Natural killer cell (primary cell): ENCODE measurements around the gene QRSL1. TPM values are rescaled to one million over a fixed set of nuclear protein-coding genes. Genes with fewer than 3 reads are reported as not detected.
A peak's percentile ranks its signal among the peaks of the same experiment; 100 is the strongest.
"Not testable (repeated sequence)": the region's sequence is repeated elsewhere in the genome, so short reads cannot be mapped to it uniquely, and the experiment has no call there.

ENCODE experiments used
- ATAC-seq, 3 donors: fragments of 150-1000 bp in 2 of 3; fragments of 200-7000 bp in 1 of 3; cut with Tn5 transposase; 1 replicate in 1 of 3; 2 replicates in 2 of 3; pipeline ENCODE4 v1.10.0; 2021; ENCODE audit warnings: mild to moderate bottlenecking in 2 of 3, moderate library complexity in 2 of 3
- DNase-seq, 2 donors: peaks; one replicate each; pipeline versions ENCODE4 v3.0.0 to v3.0.0-alpha.2; 2013 to 2021; ENCODE audit warnings: mixed read lengths in 1 of 2
- H3K27ac ChIP-seq: one replicate; pipeline ENCODE4 v1.5.1; 2013; ENCODE audit warnings: mild to moderate bottlenecking, low read length
- H3K27me3 ChIP-seq: one replicate; pipeline ENCODE4 v1.6.1; 2013; ENCODE audit warnings: low read length; ENCODE audit not compliant: control insufficient read depth, insufficient read depth
- H3K36me3 ChIP-seq: one replicate; pipeline ENCODE4 v1.6.1; 2013; ENCODE audit warnings: low read length; ENCODE audit not compliant: control insufficient read depth, insufficient read depth
- H3K4me1 ChIP-seq: one replicate; pipeline ENCODE4 v1.6.1; 2013; ENCODE audit warnings: low read length; ENCODE audit not compliant: control insufficient read depth, insufficient read depth
- H3K4me3 ChIP-seq: one replicate; pipeline ENCODE4 v1.5.1; 2013; ENCODE audit warnings: low read length
- H3K9me3 ChIP-seq: one replicate; pipeline ENCODE4 v1.6.1; 2013; ENCODE audit warnings: low read length; ENCODE audit not compliant: control insufficient read depth, insufficient read depth
- H3K27ac Mint-ChIP-seq, 2 donors: one replicate each; pipeline ENCODE4 v1.8.0; 2022; ENCODE audit warnings: mild to moderate bottlenecking in 2 of 2, mixed read lengths in 2 of 2, moderate library complexity in 1 of 2
- H3K27me3 Mint-ChIP-seq, 2 donors: one replicate each; pipeline ENCODE4 v1.8.0; 2022; ENCODE audit warnings: low read depth in 2 of 2, mixed read lengths in 2 of 2
- H3K36me3 Mint-ChIP-seq: one replicate; pipeline ENCODE4 v1.8.0; 2022; ENCODE audit warnings: mixed read lengths
- H3K4me1 Mint-ChIP-seq, 2 donors: one replicate each; pipeline ENCODE4 v1.8.0; 2022; ENCODE audit warnings: mixed read lengths in 2 of 2
- H3K4me3 Mint-ChIP-seq: one replicate; pipeline ENCODE4 v1.8.0; 2022; ENCODE audit warnings: mild to moderate bottlenecking, moderate library complexity, mixed read lengths
- H3K9me3 Mint-ChIP-seq, 2 donors: one replicate each; pipeline ENCODE4 v1.8.0; 2022; ENCODE audit warnings: mixed read lengths in 2 of 2
- WGBS: methylation state at CpG from one replicate; pipeline ENCODE4 v1.1.7; 2013; ENCODE audit warnings: missing lambda C conversion rate; ENCODE audit not compliant: insufficient coverage; 5-methylcytosine and 5-hydroxymethylcytosine counted together
- intact Hi-C: fragments of 100-400 bp; cut with micrococcal nuclease; formaldehyde crosslinking; loops from one replicate; pipeline ENCODE4 v1.14.2; 2022
- total RNA-seq, 4 donors: library from RNA; stranded (reverse); fragments of 120-200 nt in 1 of 4; gene quantifications; one replicate each; pipeline versions ENCODE4 v1.2.3 to v1.2.4, GENCODE V29; 2013 to 2022
- TF ChIP-seq, protein P1 (sequence below): fragments of 200-600 bp; IDR thresholded peaks from one replicate; pipeline ENCODE4 v1.8.0; 2022; ENCODE audit warnings: antibody characterized with exemption

Gene QRSL1
- total RNA-seq, 3 donors from 2014 or later (not counting 1 experiment from before 2014, with no cell fraction given), result 5.6 to 8.4 (median 6.5) TPM

DNA sequence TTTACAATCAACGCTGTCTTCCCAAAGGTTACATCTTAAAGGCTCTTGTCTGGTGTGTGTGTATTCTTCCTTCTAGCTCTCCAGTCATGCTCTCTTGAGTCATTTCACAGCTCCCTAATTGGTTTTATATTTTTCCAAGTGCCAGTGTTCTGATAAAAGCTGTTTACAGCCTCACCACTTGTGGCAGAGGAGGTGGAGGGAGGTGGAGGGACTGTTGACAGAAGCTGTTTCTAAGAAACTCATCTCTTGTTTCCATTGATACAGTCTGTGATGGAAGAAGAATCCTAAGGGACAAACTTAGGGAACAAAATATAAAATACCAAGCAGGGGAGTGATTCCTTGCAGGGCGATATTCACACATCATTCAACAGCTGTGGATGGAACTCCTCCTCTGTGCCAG is 64.0 kb downstream of the QRSL1 start:
- intact Hi-C loops, result no loop called here

DNA sequence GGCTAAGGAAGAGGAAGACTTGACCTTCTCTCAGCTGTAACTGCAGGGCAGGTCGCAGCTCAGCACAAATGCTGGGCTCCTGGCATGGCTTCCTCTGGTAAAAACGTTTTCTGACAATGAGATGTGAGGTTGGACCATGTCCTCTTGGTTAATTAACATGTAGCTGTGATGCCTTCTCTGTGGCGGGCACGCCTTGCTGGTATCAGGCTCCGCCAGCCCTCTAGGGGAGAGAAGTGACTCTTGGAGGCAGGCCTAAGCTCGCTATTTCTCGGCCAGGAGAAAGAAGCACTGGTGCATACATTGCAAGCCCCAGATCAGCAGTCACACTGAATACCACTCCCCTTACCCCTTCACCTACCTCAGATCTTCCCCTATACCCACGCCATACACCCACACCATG is 65.0 kb downstream of the QRSL1 start:
- no peak for DNase-seq
- H3K27me3 Mint-ChIP-seq, result peaks cover 8 to 10% of the 10 kb centered on the region in 2 donors
- TF ChIP-seq, protein P1, sequence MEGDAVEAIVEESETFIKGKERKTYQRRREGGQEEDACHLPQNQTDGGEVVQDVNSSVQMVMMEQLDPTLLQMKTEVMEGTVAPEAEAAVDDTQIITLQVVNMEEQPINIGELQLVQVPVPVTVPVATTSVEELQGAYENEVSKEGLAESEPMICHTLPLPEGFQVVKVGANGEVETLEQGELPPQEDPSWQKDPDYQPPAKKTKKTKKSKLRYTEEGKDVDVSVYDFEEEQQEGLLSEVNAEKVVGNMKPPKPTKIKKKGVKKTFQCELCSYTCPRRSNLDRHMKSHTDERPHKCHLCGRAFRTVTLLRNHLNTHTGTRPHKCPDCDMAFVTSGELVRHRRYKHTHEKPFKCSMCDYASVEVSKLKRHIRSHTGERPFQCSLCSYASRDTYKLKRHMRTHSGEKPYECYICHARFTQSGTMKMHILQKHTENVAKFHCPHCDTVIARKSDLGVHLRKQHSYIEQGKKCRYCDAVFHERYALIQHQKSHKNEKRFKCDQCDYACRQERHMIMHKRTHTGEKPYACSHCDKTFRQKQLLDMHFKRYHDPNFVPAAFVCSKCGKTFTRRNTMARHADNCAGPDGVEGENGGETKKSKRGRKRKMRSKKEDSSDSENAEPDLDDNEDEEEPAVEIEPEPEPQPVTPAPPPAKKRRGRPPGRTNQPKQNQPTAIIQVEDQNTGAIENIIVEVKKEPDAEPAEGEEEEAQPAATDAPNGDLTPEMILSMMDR, result no peak
- H3K4me1 Mint-ChIP-seq, result no peaks in the 10 kb centered on the region
- H3K27ac ChIP-seq, result no peak overlapping the region
- no peaks in the 10 kb centered on the region for H3K9me3 Mint-ChIP-seq
- H3K9me3 ChIP-seq, result no peaks in the 10 kb centered on the region
- no peak for ATAC-seq
- no peak overlapping the region for H3K4me3 ChIP-seq
- no peaks in the 10 kb centered on the region for H3K4me1 ChIP-seq
- no peak overlapping the region for H3K4me3 Mint-ChIP-seq
- no peaks in the 10 kb centered on the region for H3K36me3 Mint-ChIP-seq
- intact Hi-C loops, result no loop called here
- no peaks in the 10 kb centered on the region for H3K27me3 ChIP-seq
- no peaks in the 10 kb centered on the region for H3K36me3 ChIP-seq
- 70% methylated on average over 8 of the region's 8 CpGs for WGBS
- H3K27ac Mint-ChIP-seq, result no peak overlapping the region

More for the DNA sequence above, 64.0 kb downstream of the QRSL1 start:
- DNase-seq, result no peak
- no peaks in the 10 kb centered on the region for H3K4me1 Mint-ChIP-seq
- no peaks in the 10 kb centered on the region for H3K27me3 ChIP-seq
- 100% methylated on average over 1 of the region's 2 CpGs for WGBS
- peaks cover 8 to 10% of the 10 kb centered on the region in 2 donors for H3K27me3 Mint-ChIP-seq
- TF ChIP-seq, protein P1, result no peak
- H3K4me1 ChIP-seq, result no peaks in the 10 kb centered on the region
- no peak for ATAC-seq
- H3K4me3 ChIP-seq, result no peak overlapping the region
- no peak overlapping the region for H3K27ac Mint-ChIP-seq
- H3K4me3 Mint-ChIP-seq, result no peak overlapping the region
- H3K9me3 ChIP-seq, result no peaks in the 10 kb centered on the region
- no peaks in the 10 kb centered on the region for H3K9me3 Mint-ChIP-seq
- no peaks in the 10 kb centered on the region for H3K36me3 ChIP-seq
- no peak overlapping the region for H3K27ac ChIP-seq
- H3K36me3 Mint-ChIP-seq, result no peaks in the 10 kb centered on the region

DNA sequence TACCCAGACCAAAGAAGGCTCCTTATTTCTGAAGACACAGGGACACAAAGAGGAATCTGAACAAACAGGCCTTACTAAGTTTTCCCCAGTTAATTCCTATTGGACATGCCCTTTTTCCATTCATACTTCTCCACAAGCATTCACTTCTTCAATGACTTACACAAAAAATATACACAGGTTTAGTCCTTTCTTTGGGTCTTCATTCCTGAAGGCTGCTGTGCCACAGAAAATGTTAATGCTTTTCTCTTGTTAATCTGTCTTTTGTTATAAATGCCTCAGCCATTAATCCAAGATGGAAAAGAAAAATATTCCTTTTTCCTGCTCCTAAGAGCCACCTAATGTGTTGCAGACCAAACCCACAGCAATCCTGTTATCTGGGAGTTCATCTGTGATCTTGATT is 71.2 kb downstream of the QRSL1 start:
- Histone ChIP-seq H3K36me3 (no peaks in the 10 kb centered on the region), H3K27me3 (no peaks in the 10 kb centered on the region), H3K4me3 (no peak overlapping the region), H3K9me3 (no peaks in the 10 kb centered on the region), H3K4me1 (no peaks in the 10 kb centered on the region), H3K27ac (no peak overlapping the region)
- no peak overlapping the region for H3K4me3 Mint-ChIP-seq
- TF ChIP-seq, protein P1, result no peak
- H3K27ac Mint-ChIP-seq, result no peak overlapping the region
- H3K27me3 Mint-ChIP-seq, result peaks cover 21 to 24% of the 10 kb centered on the region in 2 donors
- no peaks in the 10 kb centered on the region for H3K36me3 Mint-ChIP-seq
- no peaks in the 10 kb centered on the region for H3K4me1 Mint-ChIP-seq
- no peaks in the 10 kb centered on the region for H3K9me3 Mint-ChIP-seq
- intact Hi-C loops, result no loop called here
- DNase-seq (no peak), ATAC-seq (no peak)

DNA sequence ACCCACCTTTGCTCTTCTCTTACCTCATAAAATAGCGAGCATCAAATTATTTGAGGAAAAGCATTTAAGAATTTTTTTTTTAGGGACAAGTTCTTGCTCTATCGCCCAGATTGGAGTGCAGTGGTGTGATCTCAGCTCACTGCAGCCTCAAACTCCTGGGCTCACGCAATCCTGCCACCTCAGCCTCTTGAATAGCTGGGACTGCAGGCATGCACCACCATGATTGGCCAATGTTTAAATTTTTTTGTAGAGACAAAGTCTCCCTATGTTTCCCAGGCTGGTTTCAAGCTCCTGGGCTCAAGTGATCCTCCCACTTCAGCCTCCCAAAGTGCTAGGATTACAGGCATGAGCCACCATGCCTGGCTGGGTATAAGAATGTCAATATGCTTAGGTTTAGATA is 71.8 kb downstream of the QRSL1 start:
- H3K9me3 Mint-ChIP-seq, H3K4me1 ChIP-seq, H3K36me3 ChIP-seq, H3K36me3 Mint-ChIP-seq, H3K4me3 ChIP-seq, DNase-seq, H3K27me3 ChIP-seq, ATAC-seq, H3K4me3 Mint-ChIP-seq, intact Hi-C loops, H3K27ac Mint-ChIP-seq, H3K9me3 ChIP-seq, H3K4me1 Mint-ChIP-seq: not testable (repeated sequence)
- WGBS, result 87% methylated on average over 3 of the region's 3 CpGs
- H3K27me3 Mint-ChIP-seq, result peaks cover 21 to 24% of the 10 kb centered on the region in 2 donors
- peak overlapping the region; percentile 60 for H3K27ac ChIP-seq
